PFSK-1 (cell line): ENCODE results near the gene OR52N5.

Experiments used
- POLR2AphosphoS5 ChIP-seq: IDR thresholded peaks from 2 replicates; pipeline ENCODE4 v1.6.1; 2012; ENCODE audit warnings: low read depth, mild to moderate bottlenecking, control low read depth, low read length, moderate library complexity
- SIN3A ChIP-seq: IDR thresholded peaks from 2 replicates; pipeline ENCODE4 v1.6.1; 2012; ENCODE audit warnings: mild to moderate bottlenecking, low read length, moderate library complexity, borderline replicate concordance; ENCODE audit not compliant: insufficient read depth

DNA sequence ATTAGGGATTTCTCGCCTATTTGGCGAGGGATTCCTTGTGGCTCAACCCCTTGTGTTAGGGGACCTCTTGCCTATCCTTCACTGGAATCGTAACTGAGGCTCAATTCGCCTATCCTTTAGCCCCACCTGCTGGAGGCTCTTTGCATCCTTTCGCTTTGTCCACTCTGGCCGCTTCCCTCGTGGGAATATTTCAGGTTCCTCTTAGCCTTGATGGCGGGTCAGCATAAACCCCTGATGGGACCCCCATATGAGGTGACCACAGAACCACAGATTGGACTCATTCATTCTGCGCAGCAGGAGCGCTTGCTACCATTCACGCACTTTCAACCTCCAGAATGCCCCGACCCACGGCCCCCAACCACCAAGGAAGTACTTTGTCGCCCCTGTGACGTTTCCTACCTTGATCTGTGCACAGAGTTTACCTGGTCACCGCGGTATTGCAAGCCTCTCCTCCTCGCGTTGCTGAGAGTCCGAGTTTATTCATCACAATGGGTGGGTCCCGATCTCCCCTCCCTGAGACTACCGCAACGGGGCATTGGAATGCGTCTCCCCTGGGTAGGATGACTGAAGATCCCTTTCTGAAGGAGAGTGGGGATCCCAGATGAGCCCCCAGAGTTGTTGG lies 25.5 kb upstream of the OR52N5 start, which contains the start of gene OR52N2:
- TF ChIP-seq SIN3A, result no peak
- no peak for TF ChIP-seq POLR2AphosphoS5
